HEK293 (cell line): ENCODE results near the gene GALNT10.

Experiments used
- KLF1 ChIP-seq: fragments of 450-650 bp; formaldehyde crosslinking; IDR thresholded peaks from 2 replicates; pipeline ENCODE4 v1.5.1; 2016; ENCODE audit warnings: missing biosample characterization, missing genetic modification characterization
- ZNF202 ChIP-seq: fragments of 450-650 bp; formaldehyde crosslinking; IDR thresholded peaks from 2 replicates; pipeline ENCODE4 v1.5.1; 2016; ENCODE audit warnings: missing biosample characterization, missing genetic modification characterization, borderline replicate concordance
- ZNF747 ChIP-seq: fragments of 450-650 bp; formaldehyde crosslinking; IDR thresholded peaks from 2 replicates; pipeline ENCODE4 v1.5.1; 2016; ENCODE audit warnings: missing biosample characterization, missing genetic modification characterization
- TF ChIP-seq, protein P1 (sequence below): fragments of 450-650 bp; formaldehyde crosslinking; IDR thresholded peaks from 2 replicates; pipeline ENCODE4 v1.5.1; 2016; ENCODE audit warnings: missing biosample characterization, missing genetic modification characterization
- TF ChIP-seq, protein P2 (sequence below): sonication (generic); formaldehyde crosslinking; IDR thresholded peaks from 2 replicates; pipeline ENCODE4 v1.8.1; 2022; ENCODE audit warnings: mild to moderate bottlenecking, moderate library complexity, missing genetic modification reagents

DNA sequence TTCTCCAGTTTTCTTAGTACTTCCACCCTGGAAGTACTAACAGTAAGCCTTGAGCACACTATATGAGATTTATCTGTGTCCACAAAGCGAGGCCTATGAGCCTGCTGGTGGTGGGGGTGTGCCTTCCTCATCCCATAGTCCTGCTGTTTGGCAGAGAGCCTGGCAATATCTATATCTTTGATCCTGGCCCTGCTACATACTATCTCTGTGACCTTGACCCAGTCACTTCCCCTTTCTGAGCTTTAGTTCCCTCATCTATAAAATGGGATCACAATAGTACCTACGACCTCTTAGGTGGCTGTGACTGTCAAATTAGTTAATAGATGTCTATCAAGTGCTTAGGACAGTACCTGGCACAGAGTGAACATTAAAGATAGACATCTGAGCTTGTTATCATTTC, 140.7 kb downstream of the GALNT10 start:
- TF ChIP-seq, protein P1, sequence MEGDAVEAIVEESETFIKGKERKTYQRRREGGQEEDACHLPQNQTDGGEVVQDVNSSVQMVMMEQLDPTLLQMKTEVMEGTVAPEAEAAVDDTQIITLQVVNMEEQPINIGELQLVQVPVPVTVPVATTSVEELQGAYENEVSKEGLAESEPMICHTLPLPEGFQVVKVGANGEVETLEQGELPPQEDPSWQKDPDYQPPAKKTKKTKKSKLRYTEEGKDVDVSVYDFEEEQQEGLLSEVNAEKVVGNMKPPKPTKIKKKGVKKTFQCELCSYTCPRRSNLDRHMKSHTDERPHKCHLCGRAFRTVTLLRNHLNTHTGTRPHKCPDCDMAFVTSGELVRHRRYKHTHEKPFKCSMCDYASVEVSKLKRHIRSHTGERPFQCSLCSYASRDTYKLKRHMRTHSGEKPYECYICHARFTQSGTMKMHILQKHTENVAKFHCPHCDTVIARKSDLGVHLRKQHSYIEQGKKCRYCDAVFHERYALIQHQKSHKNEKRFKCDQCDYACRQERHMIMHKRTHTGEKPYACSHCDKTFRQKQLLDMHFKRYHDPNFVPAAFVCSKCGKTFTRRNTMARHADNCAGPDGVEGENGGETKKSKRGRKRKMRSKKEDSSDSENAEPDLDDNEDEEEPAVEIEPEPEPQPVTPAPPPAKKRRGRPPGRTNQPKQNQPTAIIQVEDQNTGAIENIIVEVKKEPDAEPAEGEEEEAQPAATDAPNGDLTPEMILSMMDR (tag by site-specific recombination) = no peak
- TF ChIP-seq ZNF747 (tag by site-specific recombination) (no peak), ZNF202 (tag by site-specific recombination) (no peak), KLF1 (tag by site-specific recombination) (no peak)
- TF ChIP-seq, protein P2, sequence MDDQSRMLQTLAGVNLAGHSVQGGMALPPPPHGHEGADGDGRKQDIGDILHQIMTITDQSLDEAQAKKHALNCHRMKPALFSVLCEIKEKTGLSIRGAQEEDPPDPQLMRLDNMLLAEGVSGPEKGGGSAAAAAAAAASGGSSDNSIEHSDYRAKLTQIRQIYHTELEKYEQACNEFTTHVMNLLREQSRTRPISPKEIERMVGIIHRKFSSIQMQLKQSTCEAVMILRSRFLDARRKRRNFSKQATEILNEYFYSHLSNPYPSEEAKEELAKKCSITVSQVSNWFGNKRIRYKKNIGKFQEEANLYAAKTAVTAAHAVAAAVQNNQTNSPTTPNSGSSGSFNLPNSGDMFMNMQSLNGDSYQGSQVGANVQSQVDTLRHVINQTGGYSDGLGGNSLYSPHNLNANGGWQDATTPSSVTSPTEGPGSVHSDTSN = no peak
